OCI-LY3 (cell line): Measurements from ENCODE around the gene GPX5.

Experiments used
- EZH2phosphoT487 ChIP-seq: fragments of 200-600 bp; shearing (Covaris generic); IDR thresholded peaks from 2 replicates; pipeline ENCODE4 v1.6.1; 2018; ENCODE audit warnings: antibody characterized with exemption, mixed run types, low read depth
- TF ChIP-seq, protein P1 (sequence below): fragments of 200-600, 300-600 bp; sonication (generic); IDR thresholded peaks from 2 replicates; pipeline ENCODE4 v1.5.1; 2014; ENCODE audit warnings: antibody characterized with exemption, low read length, low read depth

DNA sequence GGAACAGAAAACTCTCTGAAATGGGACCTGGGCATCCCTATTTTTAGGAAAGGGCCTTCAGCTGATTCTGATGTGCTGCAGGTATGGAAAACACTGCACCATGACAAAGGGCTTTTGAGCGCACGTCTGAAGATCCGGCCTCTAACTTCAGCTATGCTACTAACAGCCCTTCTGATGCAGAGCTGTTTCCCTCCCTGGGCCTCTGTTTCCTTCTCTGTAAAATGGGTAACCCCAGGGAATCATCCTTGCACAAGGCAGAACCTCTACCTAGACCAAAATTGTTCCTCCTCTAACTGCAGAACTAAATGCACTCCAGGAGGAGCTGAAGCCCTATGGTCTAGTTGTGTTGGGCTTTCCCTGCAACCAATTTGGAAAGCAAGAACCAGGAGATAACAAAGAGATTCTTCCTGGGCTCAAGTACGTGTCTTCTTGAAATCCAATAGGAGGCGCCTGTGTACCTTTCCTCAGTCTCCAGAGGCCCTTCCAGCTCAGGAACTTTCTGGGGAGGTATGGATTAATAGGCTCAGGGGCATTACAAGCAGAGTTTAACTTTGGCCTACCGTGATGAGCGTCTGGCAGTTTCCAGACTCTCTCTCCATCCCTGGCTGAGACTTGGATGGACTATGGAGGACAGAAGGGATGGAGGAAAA is 5.9 kb downstream of the GPX5 start:
- TF ChIP-seq, protein P1, sequence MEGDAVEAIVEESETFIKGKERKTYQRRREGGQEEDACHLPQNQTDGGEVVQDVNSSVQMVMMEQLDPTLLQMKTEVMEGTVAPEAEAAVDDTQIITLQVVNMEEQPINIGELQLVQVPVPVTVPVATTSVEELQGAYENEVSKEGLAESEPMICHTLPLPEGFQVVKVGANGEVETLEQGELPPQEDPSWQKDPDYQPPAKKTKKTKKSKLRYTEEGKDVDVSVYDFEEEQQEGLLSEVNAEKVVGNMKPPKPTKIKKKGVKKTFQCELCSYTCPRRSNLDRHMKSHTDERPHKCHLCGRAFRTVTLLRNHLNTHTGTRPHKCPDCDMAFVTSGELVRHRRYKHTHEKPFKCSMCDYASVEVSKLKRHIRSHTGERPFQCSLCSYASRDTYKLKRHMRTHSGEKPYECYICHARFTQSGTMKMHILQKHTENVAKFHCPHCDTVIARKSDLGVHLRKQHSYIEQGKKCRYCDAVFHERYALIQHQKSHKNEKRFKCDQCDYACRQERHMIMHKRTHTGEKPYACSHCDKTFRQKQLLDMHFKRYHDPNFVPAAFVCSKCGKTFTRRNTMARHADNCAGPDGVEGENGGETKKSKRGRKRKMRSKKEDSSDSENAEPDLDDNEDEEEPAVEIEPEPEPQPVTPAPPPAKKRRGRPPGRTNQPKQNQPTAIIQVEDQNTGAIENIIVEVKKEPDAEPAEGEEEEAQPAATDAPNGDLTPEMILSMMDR = no peak
- no peak for TF ChIP-seq EZH2phosphoT487
